HG03175 (cell line): ENCODE data around the gene MCC.

ENCODE experiments used
- ATAC-seq: cut with Tn5 transposase; IDR thresholded peaks from one replicate; pipeline ENCODE4 v1.9.1; 2021; ENCODE audit warnings: mild to moderate bottlenecking, moderate library complexity; ENCODE audit not compliant: unreplicated experiment

The MCC gene

DNA sequence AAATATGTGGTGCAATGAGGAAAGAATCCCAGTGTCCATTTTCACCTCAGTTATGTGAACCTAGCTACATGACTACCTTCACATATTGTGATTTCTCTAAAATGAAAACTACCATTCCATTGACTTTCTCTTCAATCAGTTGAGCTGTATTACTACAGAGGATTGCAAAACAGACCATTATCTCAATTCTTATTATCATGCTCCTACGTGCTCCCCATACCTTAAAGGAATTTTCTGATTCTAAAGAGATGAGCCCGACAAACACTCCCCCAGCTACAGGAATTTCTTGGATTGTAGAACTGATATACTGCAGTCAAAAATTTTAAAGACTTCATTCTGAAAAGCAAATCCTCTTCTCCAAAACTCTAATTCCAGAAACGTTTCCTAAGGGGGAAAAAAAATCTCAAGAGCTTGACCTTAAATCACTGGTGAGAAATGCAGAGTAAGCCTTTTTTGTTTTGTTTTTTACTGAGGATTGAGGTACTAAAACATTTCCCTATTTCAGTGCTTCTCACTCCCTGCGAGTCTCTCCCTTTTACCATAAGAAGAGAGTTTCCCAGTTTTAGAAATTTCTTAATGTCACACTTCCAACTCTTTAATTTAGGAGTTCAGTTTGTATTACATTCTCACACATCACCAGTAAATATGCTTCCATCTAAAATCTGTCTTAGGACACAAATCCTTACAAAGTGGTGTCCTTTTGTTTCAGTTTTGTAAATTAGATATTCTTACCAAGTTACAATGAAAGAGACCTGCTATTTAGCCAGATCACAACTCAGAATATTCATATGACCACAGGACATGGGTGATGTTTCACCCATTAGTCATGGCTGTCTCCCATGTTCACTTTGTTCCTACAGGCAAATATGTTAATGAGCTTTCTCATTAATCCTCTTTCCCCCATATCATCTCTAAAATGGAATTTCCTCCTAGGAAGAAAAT, 257.3 kb downstream of the MCC start:
- ATAC-seq: no peak

DNA sequence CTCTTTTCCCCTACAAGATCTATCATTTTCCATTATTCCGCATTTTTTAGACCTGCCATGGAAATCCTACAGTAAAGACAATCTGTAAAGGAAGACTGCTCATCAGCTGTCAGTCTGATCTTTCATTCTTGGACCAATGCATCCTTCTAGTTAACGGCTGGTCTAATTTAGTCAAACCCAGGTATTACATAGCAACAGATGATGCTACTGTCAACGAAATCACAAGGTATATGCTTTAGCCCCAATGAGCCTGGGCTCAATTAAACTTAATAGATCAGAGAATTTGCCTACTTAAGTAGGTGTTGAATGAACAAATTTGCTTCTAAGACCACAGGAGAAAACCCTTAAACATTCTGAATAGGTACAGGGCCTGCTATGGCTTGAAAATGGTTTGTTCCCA, 260.5 kb downstream of the MCC start:
- no peak for ATAC-seq

DNA sequence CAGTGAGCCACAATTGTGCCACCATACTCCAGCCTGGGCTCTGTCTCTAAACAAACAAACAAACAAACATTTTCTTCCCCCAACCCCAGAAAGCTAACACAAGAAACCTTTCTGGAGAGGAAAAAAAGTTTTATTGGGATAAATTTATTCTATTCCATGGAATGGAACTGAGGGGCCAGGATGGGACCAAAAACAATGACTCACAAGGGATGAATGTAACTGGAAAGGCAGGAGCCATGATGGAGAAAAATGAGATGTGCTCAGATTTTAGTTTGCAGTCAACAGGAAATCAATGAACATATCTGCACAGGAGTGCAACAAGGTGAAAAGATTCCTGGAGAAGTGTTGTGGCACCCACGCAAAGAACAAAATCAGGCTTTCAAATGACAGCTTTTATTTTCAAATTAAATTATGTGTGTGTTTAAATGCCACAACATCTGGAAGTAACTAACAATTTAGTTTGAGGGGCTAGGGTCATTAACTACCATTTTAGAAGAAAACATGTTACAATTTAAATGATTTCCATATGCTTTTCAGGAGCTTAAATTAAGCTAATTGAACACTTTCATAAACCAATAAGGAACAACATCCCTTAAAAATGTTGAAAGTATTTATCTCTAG, 262.0 kb downstream of the MCC start:
- ATAC-seq: no peak

DNA sequence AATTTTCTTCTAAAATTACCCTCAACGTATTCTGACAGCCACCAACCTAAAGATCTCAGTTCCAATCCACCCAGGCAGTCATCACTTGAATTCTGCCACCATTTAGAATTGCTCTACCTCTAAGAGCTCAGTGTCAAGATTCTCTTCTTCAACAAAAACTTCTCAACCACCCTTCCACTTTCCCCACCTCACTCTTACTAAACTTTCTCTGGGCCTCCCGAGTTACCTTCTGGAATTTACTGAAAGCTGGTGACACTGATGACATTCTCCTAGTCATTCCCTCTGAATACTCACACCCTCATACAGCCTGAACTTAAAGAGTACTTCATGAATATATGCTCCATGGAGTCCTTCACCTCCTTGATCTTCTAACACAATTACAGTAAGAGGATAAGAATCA, 263.0 kb downstream of the MCC start:
- ATAC-seq: no peak

DNA sequence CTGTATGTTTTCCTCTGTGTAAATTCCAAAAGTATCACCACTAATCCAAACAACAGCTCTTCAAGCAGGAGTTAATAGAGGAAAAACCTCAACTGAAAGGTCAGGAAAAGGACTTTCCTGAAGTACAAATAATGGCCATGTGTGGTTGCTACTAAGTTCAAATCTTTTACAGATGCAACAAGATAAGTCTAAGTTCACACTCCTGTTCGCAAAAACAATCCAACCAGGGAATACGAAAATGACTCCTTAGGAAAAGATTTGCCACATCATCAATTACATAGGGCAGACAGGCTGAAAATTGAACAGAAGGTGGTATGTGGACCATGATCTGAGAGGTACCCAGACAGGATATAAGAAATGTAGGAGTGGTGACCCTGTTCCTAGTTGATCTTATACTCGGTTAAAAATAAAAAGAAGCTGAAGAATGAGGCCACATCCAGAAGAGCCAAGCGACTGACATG, 263.6 kb downstream of the MCC start:
- ATAC-seq: no peak

DNA sequence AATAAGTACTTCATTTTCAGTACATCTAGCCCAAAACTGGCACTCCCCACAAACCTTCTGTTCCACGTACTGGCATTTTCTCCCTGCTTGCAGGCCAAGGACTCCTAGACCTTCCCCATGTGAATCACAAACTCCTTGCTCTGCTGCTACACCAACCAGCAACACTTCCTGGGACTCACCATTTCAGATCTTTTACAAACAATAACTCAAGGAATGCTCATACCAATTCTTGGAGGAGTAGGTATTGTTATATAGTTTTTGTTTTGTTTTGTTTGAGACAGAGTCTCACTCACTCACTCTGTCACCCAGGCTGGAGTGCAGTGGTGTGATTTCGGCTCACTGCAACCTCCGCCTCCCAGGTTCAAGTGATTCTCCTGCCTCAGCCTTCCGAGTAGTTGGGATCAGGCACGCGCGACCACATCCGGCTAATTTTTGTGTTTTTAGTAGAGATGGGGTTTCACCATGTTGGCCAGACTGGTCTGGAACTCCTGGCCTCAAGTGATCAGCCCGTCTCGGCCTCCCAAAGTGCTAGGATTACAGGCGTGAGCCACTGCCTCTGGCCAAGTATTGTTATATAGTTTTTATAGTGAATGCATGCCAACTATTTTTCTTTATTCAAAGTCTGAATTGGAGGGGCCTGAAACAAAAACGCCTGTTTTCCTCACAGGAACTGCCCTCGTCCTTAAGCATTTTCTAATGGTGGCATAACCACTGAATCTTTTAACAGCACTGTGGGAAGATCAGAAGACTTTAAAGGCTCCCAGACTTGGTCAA, 264.2 kb downstream of the MCC start:
- no peak for ATAC-seq

DNA sequence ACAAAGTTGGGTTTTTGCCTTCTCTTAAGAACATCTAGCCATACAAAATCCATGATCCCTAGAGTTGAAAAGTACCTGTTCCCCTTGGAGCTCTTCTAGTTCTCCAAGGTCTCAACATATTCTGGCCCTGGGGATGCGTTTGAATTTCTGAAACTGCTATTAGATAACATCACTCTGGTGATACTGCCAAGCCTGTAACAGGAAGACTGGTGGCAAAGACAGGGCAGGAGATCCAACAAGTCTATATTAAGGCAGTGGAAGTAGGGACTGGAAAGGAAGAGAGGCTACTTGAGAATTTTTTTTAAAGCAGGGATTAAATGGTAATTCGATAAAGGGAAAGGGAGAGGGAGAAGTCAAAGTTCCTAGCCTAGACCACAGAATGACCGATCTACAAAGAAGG, 264.9 kb downstream of the MCC start:
- ATAC-seq: no peak

DNA sequence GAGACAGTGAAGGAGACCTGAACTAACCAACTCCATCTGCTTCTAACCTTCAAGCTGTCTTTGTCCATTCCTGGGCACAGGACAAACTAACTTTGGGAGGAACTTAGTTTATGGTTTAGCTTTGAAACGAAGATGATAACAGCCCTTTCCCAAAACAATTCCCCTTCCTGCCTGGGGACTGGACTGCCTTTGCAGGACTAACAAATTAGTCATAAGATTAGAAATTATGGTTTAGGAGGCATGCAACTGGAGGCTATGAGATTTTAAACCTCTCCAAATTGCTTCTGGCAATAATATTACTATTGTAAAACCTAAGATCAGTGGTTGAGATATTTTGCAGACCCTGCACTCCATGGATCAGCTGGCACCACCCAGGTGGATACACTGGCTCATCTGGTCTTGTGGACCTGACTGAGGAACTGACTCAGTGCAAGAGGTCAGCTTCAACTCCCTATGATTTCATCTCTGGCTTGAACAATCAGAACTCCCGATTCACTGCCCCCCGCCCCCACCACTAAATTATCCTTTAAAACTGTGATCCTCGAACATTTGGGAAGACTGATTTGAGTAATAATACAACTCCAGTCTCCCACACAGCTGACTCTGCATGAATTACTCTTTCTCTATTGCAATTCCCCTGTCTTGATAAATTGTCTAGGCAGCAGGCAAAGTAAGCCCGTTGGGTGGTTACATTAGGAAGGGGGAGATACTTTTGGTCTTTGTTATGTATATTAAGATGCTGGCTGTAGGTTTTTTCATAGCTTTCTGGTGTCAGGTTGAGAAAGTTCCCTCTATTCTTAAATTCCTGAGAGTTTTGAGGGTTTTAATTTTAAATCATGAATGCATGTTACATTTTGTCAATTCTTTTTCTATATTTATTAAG, 266.7 kb downstream of the MCC start:
- no peak for ATAC-seq

DNA sequence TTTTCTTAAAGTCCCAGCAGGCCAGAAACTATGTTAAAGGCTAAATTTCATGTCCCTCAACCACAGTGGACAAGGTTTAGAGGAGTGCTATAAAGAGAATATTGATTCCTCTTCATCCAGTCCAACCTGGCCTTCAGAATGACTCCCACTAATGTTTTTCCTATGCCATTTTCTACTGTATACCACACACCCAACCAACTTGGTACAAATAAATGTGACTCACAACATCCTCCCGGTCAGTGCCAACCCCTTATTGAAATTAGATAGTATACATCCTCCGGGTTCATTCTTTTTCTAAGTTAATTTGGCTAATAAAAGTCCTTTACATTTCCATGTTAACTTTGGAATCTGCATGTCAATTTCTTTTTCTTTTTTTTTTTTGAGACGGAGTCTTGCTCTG, 268.6 kb downstream of the MCC start:
- no peak for ATAC-seq

DNA sequence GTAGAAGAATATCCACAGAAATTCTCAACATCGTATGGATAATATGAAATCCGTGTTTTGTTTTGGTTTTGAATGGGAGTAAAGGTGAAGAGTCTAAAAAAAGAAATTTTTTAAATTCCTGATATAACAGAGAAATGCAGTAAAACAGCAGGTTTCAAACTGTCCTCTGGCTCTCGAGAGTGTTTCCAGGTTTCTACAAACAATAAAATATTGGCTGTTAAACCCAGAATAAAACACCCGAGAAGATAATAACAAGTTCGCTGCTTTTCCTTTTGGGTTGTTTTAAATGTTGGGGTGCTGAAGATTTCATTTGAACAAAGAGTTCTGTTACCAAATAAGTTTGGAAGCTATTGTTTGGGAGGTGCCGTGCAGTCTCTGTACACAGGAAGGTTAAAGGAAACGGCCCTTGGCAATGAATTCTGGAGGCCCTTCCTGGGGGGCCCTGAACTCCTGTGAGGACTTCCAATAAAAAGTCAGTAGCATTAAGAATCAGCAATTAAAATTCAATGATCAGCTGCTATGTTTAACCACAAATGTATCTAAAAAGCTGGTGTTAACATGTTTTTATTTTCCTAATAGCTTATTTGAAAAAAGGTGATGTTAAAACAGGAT, 269.2 kb downstream of the MCC start:
- ATAC-seq: no peak

DNA sequence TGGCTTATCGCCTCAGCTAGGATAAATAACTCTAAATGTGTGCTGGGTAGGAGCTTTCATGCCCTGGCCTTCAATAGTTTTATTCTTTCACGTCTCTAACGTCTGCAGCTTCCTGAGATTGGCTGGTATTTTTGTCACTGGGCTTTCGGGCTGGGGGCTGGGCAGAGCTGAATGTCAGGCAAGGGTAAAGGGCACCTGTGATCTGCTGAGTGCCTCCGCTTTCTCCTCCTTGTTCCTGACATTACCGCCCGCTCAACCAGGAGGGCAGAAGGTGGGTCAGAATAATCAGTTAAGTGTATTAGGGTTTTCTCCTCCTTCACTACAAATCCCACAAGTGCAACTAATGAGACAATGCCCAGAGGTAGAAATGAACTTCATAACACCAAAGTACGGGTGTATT, 270.1 kb downstream of the MCC start:
- ATAC-seq: no peak

DNA sequence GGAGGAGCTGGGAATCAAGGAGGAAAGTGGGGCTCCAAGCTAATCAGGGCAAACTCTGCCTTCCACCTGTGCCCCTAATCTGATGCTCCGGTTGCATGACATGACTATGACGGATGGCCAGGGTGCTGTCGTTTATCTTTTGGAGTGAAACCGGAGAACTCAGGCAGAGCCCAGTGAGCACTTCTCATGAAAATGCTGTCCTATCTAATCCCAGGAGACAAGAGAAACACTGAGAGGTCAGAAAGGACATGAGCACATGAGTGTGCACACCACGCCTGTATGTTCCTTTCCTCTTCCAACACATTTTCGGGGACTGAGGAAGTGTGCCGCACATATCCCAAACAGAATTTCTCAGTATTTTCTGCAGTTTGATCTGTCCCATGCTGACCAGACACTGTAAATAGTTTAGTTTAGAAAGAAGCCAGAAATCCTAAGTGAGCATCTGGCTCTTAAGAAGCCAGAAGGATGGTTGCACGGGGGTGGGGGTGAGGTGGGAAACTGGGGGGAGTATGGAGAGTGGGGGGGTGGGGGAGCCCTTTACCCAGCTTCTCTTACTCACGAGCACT, 270.6 kb downstream of the MCC start:
- no peak for ATAC-seq

DNA sequence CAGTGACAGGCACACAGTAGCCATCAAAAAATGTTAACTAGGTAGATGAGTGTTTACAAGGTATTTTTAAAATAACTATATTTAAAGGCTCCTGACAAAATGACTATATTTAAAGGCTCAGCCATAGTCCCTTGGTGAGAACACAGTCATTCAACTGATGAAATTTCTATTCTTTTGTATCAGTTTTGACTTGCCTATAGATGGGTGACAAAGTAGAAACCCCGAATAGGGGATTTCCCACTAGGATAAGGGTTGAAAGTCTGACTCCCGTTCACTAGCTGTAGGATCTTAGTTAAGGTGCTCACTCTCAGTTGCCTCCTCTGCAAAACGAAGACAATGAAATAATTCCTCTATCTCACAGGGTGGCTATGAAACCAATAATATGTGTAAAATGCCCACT, 271.7 kb downstream of the MCC start:
- no peak for ATAC-seq

DNA sequence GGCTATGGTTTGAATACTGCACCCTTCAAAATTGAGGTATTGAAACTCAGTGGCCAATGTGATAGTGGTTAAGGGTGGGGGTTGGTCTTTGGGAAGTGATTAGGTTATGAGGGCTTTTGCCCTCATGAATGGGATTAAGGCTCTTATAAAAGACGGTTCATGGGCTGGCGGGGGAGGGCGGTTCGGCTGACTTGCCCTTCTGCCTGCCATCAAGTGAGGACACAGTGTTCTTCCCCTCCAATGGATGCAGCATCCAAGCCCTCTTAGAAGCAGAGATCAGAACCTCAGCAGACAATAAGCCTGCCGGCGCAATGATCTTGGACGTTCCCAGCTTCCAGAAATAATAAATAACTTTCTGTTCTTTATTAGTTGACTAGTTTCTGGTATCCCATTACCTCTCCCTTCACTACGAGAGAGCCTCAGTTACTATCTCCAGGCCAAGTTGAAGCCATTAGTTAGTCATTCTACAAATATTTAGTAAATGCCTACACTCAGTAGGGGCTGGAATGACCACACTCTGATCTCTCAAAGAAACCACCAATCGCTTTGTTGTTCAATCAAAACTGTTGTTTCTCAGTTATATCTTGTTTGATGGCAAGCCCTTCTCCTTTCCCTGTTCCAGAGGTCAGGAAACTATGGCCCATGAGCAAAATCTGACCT, 272.7 kb downstream of the MCC start:
- ATAC-seq: no peak

DNA sequence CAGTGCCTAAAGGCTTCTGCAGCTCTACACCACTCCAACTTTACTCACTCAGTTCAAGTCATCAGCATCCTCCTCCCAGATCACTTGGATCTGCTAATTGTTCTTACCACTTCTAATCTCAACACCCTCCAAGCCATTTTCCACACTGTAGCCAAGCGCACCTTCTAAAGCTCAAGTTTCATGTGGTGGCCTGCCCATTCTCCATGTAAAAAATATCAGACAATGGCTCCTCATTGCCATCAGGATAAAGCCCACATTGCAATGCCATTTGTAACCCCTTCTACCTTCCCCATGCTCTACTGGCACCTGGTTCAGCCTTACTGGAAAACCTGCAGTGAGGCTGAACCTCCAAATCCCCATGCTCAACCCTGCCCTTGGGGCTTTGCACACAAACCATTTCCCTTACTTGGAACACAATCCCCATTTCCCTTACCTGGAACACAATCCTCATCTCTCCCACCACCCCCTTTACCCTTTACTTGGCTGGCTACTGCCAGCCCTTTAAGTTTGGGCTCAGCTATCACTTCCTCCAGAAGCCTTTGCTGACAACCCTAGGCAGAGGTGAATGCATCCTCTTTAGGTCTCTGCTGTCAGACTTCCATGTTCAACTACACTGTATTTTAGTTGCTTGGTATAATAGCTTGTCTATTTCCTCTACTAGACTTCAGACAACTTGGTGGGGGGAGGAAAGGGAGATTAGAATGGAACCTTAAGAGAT, 273.5 kb downstream of the MCC start:
- ATAC-seq: no peak

DNA sequence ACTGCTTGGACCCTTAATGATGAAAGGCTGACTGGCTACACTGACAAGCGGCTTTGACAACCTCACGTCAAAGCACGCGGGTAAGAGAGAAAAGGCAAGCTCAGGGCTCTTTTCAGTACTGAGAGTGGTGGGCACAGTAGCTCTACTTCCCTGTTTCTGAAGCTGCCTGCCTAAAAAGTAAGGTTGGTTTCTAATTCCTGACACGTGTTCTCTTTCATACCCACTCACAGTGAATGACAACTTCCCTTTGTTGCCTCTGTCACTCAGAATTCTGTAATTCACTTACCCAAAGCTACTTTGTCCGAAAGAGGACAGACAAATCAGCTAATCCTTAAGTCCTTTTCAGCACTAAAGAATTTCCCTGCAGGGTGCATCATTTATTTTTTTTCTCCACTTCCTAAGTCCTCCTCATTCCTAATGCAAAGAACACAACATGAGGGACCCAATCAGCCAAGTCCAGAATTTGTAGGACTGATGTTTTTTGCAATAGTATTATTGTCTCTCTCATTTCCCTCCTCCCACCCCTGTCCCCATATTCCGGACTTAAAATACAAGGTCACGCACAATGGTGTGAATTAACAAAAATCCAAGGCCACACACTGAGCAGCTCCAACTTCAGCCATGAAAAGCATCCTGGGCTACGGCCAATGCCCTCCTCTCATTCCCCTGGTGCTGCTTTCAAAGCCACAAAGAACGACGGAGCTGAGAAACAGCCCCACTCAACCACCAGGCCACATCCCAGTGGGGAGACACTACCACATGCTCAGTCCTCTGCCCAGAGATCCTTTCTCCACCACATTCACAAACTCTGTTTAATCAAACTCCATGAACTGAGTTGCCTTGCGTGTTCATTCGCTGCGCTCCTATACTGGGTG, 274.5 kb downstream of the MCC start:
- peak; percentile 58 for ATAC-seq

DNA sequence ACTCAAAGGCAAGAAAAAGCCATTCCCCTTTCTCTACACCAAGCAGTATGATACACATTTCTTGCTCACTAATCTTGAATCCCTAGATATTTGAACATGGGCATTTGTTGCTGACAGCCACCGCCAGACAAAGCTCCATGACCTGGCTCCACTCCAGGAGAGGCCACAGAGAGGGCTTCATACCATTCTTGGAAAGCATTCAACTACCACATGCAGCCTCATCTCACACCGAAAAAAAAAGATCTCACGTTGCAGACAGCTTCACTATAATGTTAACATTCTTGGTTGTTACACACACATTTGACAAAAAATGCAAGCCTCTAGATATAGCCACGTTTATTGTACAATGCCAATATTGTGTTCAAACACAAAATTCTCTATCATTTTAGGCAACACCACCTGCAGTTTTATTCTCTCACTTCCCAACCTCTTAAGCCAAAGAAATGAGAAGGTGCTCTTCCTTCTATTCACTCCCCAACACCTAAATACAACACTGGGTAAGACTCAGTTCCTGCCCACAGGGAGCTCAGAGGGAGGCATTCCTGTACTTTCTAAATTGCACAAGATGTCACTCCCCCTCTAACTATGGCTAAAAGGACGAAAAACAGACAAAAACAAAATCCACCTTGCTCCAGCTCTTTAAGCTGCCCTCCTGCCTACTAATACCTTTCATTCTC, 275.9 kb downstream of the MCC start:
- no peak for ATAC-seq
